HL-60 (cell line): ENCODE data around the gene NDRG4.
"Not testable (repeated sequence)": the region's sequence is repeated elsewhere in the genome, so short reads cannot be mapped to it uniquely, and the experiment has no call there.

Experiments
- DNase-seq, 2 experiments: peaks; one replicate each; pipeline ENCODE4 v3.0.0-alpha.2; 2010 to 2020; ENCODE audit warnings: low read depth in 1 of 2, low spot score in 1 of 2
- H3K27ac ChIP-seq: fragments of 250-450 bp; sonication (Bioruptor Pico); replicated peaks from 2 replicates; pipeline ENCODE4 v1.5.1; 2020; ENCODE audit warnings: mild to moderate bottlenecking, moderate library complexity
- H3K27me3 ChIP-seq: fragments of 250-450 bp; sonication (Bioruptor Pico); 2 replicates; pipeline ENCODE4 v1.5.1; 2021; ENCODE audit warnings: mild to moderate bottlenecking, moderate library complexity; ENCODE audit not compliant: insufficient read depth, poor library complexity, severe bottlenecking
- H3K4me3 ChIP-seq: replicated peaks from 2 replicates; pipeline ENCODE4 v1.5.1; 2011; ENCODE audit warnings: mild to moderate bottlenecking, control low read depth, low read length; ENCODE audit not compliant: insufficient read depth
- CTCF ChIP-seq: IDR thresholded peaks from one replicate; pipeline ENCODE4 v1.5.1; 2011; ENCODE audit warnings: low read length, control low read depth, inconsistent platforms; ENCODE audit not compliant: insufficient read depth
- GABPA ChIP-seq: IDR thresholded peaks from 2 replicates; pipeline ENCODE4 v1.6.1; 2012; ENCODE audit warnings: low read depth
- POLR2AphosphoS5 ChIP-seq: IDR thresholded peaks from 2 replicates; pipeline ENCODE4 v1.6.1; 2012; ENCODE audit warnings: low read depth
- REST ChIP-seq: IDR thresholded peaks from 2 replicates; pipeline ENCODE4 v1.6.1; 2012; ENCODE audit warnings: low read depth; ENCODE audit not compliant: insufficient replicate concordance
- SPI1 ChIP-seq: IDR thresholded peaks from 2 replicates; pipeline ENCODE4 v1.6.1; 2012; ENCODE audit warnings: low read depth, mild to moderate bottlenecking, borderline replicate concordance

The NDRG4 gene

GRCh38 chr16:58490065-58490464, 9.9 kb upstream of the NDRG4 start:
- Histone ChIP-seq H3K27ac (no peak overlapping the region), H3K27me3 (no peaks in the 10 kb centered on the region), H3K4me3 (no peak overlapping the region)
- DNase-seq, result no peak
- TF ChIP-seq GABPA, result no peak
- TF ChIP-seq REST, result no peak
- no peak for TF ChIP-seq CTCF
- no peak for TF ChIP-seq POLR2AphosphoS5
- no peak for TF ChIP-seq SPI1

GRCh38 chr16:58490539-58490938, 9.4 kb upstream of the NDRG4 start:
- H3K27me3 ChIP-seq, H3K27ac ChIP-seq, DNase-seq, H3K4me3 ChIP-seq: not testable (repeated sequence)

- no peak for DNase-seq
- H3K27me3 ChIP-seq, result no peaks in the 10 kb centered on the region
- TF ChIP-seq SPI1, result no peak
- TF ChIP-seq GABPA, result no peak
- TF ChIP-seq POLR2AphosphoS5, result no peak
- TF ChIP-seq CTCF, result no peak
- no peak for TF ChIP-seq REST
- no peak overlapping the region for H3K27ac ChIP-seq
- no peak overlapping the region for H3K4me3 ChIP-seq
These were observed 7.9 kb upstream of the NDRG4 start for GRCh38 chr16:58492066-58492465.

GRCh38 chr16:58492735-58493134, 7.2 kb upstream of the NDRG4 start:
- H3K27me3 ChIP-seq, result no peaks in the 10 kb centered on the region
- TF ChIP-seq REST, result no peak
- no peak for TF ChIP-seq GABPA
- no peak for TF ChIP-seq POLR2AphosphoS5
- TF ChIP-seq SPI1, result no peak
- TF ChIP-seq CTCF, result no peak
- no peak for DNase-seq

More at GRCh38 chr16:58492735-58493134, 7.2 kb upstream of the NDRG4 start:
- Histone ChIP-seq H3K4me3 (no peak overlapping the region), H3K27ac (no peak overlapping the region)
